Duodenal mucosa (tissue), 2 donors: ENCODE results near the gene CHERP.

ENCODE experiments used
- H3K27ac ChIP-seq: one replicate; pipeline ENCODE4 v1.7.0; 2013; ENCODE audit warnings: low read depth, low read length
- H3K27me3 ChIP-seq, 2 donors: one replicate each; pipeline ENCODE4 v1.7.0; 2013; ENCODE audit warnings: low read length in 2 of 2, control low read depth in 1 of 2; ENCODE audit not compliant: insufficient read depth in 2 of 2, control insufficient read depth in 1 of 2
- H3K36me3 ChIP-seq, 2 donors: one replicate each; pipeline ENCODE4 v1.7.0; 2013; ENCODE audit warnings: low read length in 2 of 2, control low read depth in 1 of 2; ENCODE audit not compliant: insufficient read depth in 2 of 2, control insufficient read depth in 1 of 2
- H3K4me1 ChIP-seq, 2 donors: one replicate each; pipeline ENCODE4 v1.7.0; 2013; ENCODE audit warnings: low read length in 2 of 2, control low read depth in 1 of 2; ENCODE audit not compliant: insufficient read depth in 2 of 2, control insufficient read depth in 1 of 2
- H3K4me3 ChIP-seq, 2 donors: one replicate each; pipeline ENCODE4 v1.7.0; 2013; ENCODE audit warnings: low read length in 2 of 2, low read depth in 1 of 2
- H3K9ac ChIP-seq, 2 donors: one replicate each; pipeline ENCODE4 v1.7.0; 2013; ENCODE audit warnings: low read length in 2 of 2, low read depth in 1 of 2
- H3K9me3 ChIP-seq, 2 donors: one replicate each; pipeline ENCODE4 v1.7.0; 2013; ENCODE audit warnings: low read length in 2 of 2, control low read depth in 1 of 2; ENCODE audit not compliant: control insufficient read depth in 1 of 2

CHERP gene, protein sequence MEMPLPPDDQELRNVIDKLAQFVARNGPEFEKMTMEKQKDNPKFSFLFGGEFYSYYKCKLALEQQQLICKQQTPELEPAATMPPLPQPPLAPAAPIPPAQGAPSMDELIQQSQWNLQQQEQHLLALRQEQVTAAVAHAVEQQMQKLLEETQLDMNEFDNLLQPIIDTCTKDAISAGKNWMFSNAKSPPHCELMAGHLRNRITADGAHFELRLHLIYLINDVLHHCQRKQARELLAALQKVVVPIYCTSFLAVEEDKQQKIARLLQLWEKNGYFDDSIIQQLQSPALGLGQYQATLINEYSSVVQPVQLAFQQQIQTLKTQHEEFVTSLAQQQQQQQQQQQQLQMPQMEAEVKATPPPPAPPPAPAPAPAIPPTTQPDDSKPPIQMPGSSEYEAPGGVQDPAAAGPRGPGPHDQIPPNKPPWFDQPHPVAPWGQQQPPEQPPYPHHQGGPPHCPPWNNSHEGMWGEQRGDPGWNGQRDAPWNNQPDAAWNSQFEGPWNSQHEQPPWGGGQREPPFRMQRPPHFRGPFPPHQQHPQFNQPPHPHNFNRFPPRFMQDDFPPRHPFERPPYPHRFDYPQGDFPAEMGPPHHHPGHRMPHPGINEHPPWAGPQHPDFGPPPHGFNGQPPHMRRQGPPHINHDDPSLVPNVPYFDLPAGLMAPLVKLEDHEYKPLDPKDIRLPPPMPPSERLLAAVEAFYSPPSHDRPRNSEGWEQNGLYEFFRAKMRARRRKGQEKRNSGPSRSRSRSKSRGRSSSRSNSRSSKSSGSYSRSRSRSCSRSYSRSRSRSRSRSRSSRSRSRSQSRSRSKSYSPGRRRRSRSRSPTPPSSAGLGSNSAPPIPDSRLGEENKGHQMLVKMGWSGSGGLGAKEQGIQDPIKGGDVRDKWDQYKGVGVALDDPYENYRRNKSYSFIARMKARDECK

DNA sequence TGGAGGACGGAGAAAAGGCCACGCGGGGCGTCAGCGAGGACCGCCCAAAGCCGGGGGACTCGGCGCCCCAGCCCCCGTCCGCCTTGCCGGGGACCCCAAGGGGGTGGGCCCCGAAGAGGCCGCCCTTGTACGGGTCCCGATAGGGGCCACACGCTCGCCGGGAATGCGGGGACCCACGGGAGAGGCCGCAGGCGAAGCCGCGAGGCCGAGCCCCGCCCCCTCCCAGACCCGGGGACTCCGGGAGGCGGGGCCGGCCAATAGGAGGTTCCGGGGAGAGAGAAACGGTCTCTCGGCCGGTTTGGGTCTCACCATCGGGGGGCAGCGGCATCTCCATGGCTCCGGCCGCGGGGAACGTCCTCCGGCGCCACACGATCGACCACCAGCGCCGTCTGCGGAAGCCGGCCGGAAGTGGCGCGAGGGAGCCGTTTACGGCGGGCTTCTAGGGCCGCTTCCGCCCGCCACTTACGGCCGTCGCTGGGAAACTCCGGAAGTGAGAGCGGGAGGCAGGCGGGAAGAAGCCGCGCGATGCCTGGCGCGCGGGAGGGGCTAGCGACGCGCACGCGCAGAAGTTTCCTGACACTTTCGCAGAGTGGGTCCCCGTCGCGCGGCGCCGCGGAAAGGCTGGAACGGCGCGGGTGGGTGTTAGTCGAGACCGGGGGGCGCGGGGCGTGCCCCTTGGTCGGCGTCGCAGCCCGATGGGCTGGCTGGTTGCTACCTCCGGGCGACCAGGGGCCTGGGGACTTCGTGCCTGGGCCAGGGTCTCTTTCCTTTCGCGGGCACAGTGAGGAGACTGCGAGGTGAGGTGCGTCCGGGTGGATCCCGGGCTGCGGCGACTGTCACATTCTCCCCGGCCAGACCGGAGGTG lies at the start of gene CHERP:
CHERP (minus strand) TSS at position 393 of the 865 bp plus-strand sequence; CDS start at position 334, 59 bp downstream.
- Histone ChIP-seq H3K4me3 (peak within 1 kb of the TSS; percentile 92 to 98), H3K27me3 (no peaks in the 10 kb centered on the region), H3K36me3 (peaks cover 8 to 12% of the 10 kb centered on the region in 2 donors), H3K27ac (peak within 1 kb of the TSS; percentile 79), H3K9ac (peak within 1 kb of the TSS; percentile 85 to 97), H3K4me1 (peaks cover 9 to 16% of the 10 kb centered on the region in 2 donors), H3K9me3 (no peaks in the 10 kb centered on the region)

DNA sequence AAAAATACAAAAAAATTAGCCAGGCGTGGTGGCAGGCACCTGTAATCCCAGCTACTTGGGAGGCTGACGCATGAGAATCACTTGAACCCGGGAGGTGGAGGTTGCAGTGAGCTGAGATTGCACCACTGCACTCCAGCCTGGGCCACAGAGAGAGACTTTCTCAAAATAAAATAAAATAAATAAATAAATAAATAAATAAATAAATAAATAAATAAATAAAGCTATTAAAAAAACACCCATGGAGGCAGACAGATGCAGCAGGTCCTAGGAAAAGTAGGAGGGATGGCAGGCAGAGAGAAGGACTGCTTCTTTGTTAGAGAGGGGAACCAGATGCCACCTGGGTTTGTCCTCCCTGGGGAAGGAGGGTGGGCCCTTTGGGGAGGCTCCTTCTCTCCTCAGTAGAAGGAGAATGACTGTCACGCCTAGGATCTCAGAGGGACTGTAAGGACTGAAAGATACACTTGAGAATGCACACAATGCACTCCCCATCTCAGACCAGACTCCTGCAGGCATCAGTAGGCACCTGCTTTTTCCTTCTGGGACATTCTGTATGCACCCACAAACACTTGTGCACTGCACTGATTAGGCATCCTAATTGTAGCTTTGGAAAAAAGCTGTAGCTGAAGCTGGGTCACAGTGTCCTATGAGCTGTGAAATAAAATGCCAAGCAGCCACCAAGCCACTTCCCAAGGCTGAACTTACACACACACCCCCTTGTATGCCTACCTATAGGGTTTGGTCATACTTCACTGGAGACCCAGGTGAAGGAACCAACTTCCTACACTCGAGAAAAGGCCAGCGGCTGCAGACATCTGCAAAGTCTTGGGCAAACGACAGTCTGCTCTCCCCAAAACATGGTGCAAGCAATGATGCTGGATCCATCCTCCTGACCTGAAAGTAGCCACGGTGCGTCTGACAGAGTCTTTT lies 48.9 kb upstream of the CHERP start:
- Histone ChIP-seq H3K36me3 (peaks cover 0 to 4% of the 10 kb centered on the region in 2 donors), H3K4me1 (peaks cover 67 to 77% of the 10 kb centered on the region in 2 donors), H3K9ac (no peak overlapping the region), H3K27me3 (no peaks in the 10 kb centered on the region), H3K9me3 (no peaks in the 10 kb centered on the region), H3K27ac (no peak overlapping the region), H3K4me3 (no peak overlapping the region)

DNA sequence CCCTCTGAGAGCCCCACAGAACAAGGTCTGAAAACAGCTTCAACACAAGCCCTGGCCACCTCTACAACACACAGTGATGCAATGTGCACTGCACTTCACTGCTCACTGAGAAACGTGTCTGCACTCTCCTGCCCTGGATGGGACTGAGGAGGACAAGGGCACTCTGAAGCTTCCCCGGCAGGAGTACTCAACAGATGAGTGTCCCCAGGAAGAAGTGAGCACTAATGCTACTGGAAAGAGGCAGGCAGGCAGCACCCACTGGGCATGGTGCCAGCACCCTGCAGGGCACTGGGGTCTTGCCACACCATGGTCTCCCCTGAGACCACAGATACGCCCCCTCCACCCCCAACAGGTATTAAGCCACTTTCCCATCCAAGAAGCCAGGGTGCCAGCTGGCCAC lies 47.7 kb upstream of the CHERP start:
- Histone ChIP-seq H3K27me3 (no peaks in the 10 kb centered on the region), H3K4me1 (peaks cover 72 to 84% of the 10 kb centered on the region in 2 donors), H3K4me3 (no peak overlapping the region), H3K27ac (no peak overlapping the region), H3K36me3 (peaks cover 0 to 4% of the 10 kb centered on the region in 2 donors), H3K9me3 (no peaks in the 10 kb centered on the region), H3K9ac (no peak overlapping the region)

DNA sequence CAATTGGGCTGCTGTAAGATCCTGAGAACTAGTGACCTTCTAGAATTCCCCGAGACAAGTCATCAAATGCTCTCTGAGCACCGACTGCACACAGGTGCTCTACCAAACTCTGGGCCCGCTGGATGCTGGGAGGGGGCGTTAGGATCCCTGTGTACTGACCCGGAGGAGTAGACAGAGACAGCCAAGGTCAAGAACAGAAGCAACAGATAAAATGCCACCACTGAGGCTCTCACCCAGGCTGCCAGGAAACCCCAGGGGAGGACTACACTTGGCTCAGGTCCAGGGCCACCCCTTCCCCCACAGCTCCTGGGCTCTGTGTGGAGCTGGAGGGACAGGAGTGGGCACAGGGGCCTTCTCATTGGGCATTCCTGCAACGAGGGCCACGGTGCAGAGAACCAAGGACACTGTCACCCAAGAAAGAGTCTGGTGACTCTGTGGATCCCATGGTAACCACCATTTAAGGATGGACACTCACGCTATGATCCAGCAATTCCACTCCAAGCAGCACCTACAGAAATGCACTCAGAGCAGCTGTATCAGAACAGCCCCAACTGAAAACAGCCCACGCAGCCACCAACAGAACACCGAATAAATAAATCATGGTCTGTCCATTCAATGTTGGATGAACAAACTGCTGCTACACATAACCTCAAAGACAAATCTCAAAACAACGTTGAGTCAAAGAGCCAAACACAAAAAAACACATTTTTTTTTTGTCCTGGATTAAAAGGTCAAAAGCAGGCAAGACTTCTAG lies 46.8 kb upstream of the CHERP start:
- Histone ChIP-seq H3K9ac (no peak overlapping the region), H3K4me3 (no peak overlapping the region), H3K9me3 (no peaks in the 10 kb centered on the region), H3K27me3 (no peaks in the 10 kb centered on the region), H3K27ac (no peak overlapping the region), H3K36me3 (peaks cover 0 to 4% of the 10 kb centered on the region in 2 donors), H3K4me1 (peaks cover 72 to 83% of the 10 kb centered on the region in 2 donors)

DNA sequence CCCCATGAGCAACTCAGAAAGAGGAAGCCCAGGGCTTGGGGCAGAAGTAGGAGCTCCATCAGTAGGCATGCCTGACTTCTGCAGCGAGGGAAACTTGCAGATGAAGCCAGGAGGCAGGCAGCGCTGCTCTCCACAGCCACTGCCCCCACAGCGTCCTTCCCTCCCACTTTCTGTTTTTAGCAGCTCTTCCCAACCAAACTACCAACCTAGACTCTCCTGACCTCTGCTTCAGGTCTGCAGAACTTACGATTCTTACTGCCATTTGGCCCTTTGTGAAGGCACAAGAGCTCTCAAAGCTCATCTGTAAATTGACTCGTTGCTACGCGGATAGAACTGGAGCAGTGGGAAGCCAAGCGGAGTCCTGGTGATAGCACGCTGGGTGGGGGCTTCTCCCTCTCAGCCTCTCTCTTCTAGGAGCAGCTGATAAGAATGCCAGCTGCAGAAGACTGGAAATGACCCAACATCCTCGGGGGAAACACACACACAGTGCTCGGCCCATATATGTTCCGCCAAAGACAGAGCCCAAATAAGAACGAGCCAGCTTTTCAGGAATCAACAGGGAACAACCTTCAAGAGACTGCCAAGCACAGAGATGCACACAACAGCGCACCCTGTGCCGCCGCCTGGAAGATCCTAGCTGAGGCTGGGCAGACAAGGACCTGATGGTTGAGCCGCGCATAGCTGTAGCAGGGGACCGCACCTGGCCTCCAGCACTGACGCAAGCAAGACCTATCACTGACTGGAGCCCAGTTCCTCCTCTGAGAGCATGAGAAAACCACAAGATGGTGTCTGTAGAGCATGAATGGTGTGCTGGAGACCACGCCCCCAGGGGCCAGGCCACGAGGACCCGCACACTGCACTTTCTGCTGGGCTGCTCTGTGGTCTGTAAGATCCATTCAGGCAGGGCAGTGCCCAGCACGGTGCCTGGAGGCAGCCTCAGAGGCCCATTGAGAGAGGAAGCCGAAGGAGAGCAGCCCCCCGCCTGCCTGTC lies 45.9 kb upstream of the CHERP start:
- Histone ChIP-seq H3K36me3 (peaks cover 0 to under 1% of the 10 kb centered on the region in 2 donors), H3K9me3 (no peaks in the 10 kb centered on the region), H3K4me3 (peak overlapping the region; percentile 41 to 48), H3K27me3 (no peaks in the 10 kb centered on the region), H3K9ac (peak overlapping the region; percentile 20 to 44), H3K4me1 (peaks cover 72 to 83% of the 10 kb centered on the region in 2 donors), H3K27ac (peak overlapping the region; percentile 1)

DNA sequence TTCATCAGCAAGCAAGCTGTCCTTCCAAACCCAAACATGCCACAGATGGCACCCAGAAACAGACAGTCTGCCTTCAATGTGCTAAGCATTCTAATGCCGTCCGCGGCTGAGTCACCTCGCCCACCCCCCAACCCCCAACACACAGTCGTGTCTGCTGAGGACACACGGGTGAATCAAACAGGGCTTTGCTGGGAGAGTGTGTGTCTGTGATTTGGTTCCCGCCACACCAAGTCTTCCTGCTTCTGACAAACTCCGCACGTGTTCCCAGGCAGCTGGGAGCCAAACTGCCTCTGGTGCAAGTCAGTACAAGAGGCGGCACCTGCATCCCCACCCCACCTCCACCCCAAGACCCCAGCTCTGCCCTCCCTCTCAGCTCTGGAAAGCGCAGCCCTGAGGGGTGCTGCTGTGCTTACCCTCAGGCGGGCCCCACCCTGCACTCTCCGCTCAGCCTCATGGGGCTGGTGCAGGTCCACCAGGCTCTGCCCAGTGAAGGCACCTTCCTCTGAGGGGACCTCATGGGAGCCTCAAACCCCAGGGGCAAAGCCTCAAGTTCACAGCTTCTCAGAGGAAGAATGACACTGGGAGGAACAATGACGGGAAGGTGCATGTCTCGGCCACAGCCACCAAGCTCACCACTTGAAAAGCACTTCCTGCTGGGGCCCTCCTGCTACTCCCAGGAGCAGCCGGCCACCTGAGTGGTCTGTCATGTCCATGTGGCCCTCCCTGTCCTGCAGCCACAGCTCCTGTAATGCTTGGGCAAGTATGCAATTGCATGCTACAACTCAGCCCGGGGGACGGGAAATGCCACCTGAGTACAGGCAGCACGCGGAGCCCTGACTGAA lies 45.0 kb upstream of the CHERP start:
- Histone ChIP-seq H3K4me3 (peak overlapping the region; percentile 41 to 48), H3K4me1 (peaks cover 77 to 87% of the 10 kb centered on the region in 2 donors), H3K27ac (peak overlapping the region; percentile 23), H3K9me3 (no peaks in the 10 kb centered on the region), H3K27me3 (no peaks in the 10 kb centered on the region), H3K36me3 (no peaks in the 10 kb centered on the region), H3K9ac (peak overlapping the region in 1 of 2 donors; percentile 44)

DNA sequence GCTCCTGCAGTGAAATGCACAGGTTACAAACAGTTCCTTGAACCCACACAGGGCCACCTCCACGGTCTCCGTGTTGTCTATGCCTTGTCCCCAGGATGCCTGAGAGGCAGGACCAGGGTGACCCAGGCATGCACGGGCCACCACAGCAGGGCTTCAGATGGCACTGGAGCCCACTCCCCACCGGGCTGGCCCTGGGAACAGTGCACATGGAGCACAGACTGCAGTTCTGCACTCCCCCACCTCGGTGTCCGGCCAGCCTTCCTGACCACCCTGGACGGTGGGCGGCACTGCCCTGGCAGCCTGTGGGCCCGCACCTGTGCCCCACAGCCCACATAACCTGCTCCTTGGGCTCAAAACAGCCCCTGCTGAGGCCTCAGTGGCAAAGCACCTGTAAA lies 44.2 kb upstream of the CHERP start:
- Histone ChIP-seq H3K36me3 (peaks cover 0 to 3% of the 10 kb centered on the region in 2 donors), H3K9me3 (no peaks in the 10 kb centered on the region), H3K4me1 (peaks cover 84 to 89% of the 10 kb centered on the region in 2 donors), H3K27ac (peak overlapping the region; percentile 58), H3K27me3 (no peaks in the 10 kb centered on the region), H3K4me3 (peak overlapping the region; percentile 37 to 48), H3K9ac (peak overlapping the region; percentile 36 to 50)
